HCT116 (cell line): Measurements from ENCODE around the gene CCBE1.

Experiments used
- CTCF ChIP-seq, 3 experiments: fragments of 200-600 bp in 1 of 3; sonication (generic) in 1 of 3; IDR thresholded peaks in 2 of 3; conservative IDR thresholded peaks in 1 of 3; 2 replicates each; pipeline ENCODE4 v1.5.1; 2012 to 2017; ENCODE audit warnings: low read depth in 2 of 3, low read length in 2 of 3, antibody characterized with exemption in 1 of 3, borderline replicate concordance in 1 of 3, control low read depth in 1 of 3, mild to moderate bottlenecking in 1 of 3, mixed read lengths in 1 of 3, mixed run types in 1 of 3, moderate library complexity in 1 of 3; ENCODE audit not compliant: insufficient read depth in 1 of 3
- EZH2 ChIP-seq: fragments of 200-600 bp; sonication (generic); IDR thresholded peaks from 2 replicates; pipeline ENCODE4 v1.6.1; 2017; ENCODE audit warnings: antibody characterized with exemption, mixed run types
- POLR2A ChIP-seq: IDR thresholded peaks from 2 replicates; pipeline ENCODE4 v1.7.0; 2011; ENCODE audit warnings: borderline replicate concordance; ENCODE audit not compliant: insufficient read depth, insufficient read length; ENCODE audit errors: extremely low read depth
- POLR2AphosphoS5 ChIP-seq: IDR thresholded peaks from 2 replicates; pipeline ENCODE4 v1.6.1; 2011; ENCODE audit warnings: mild to moderate bottlenecking, low read depth, low read length, moderate library complexity
- RAD21 ChIP-seq: IDR thresholded peaks from 2 replicates; pipeline ENCODE4 v1.6.1; 2012; ENCODE audit warnings: low read depth, mild to moderate bottlenecking
- REST ChIP-seq: IDR thresholded peaks from 2 replicates; pipeline ENCODE4 v1.6.1; 2012; ENCODE audit warnings: low read depth
- SP1 ChIP-seq: IDR thresholded peaks from 2 replicates; pipeline ENCODE4 v1.6.1; 2012; ENCODE audit warnings: low read depth
- TCF7L2 ChIP-seq: IDR thresholded peaks from 2 replicates; pipeline ENCODE4 v1.7.0; 2011; ENCODE audit warnings: borderline replicate concordance, inconsistent platforms; ENCODE audit not compliant: insufficient read depth, insufficient read length; ENCODE audit errors: extremely low read depth
- ZBTB33 ChIP-seq: IDR thresholded peaks from 2 replicates; pipeline ENCODE4 v1.6.1; 2011; ENCODE audit warnings: mild to moderate bottlenecking, low read length, moderate library complexity; ENCODE audit not compliant: insufficient replicate concordance; ENCODE audit errors: extremely low read depth
- ZNF274 ChIP-seq: fragments of 200-500 bp; sonication (Bioruptor generic); IDR thresholded peaks from 2 replicates; pipeline ENCODE4 v1.6.1; 2014; ENCODE audit warnings: mild to moderate bottlenecking, low read depth, low read length, inconsistent platforms

GRCh38 chr18:59446012-59446411 lies 251.2 kb downstream of the CCBE1 start:
- TF ChIP-seq POLR2A (no peak), POLR2AphosphoS5 (no peak), ZBTB33 (no peak), RAD21 (no peak), EZH2 (no peak), CTCF (IDR thresholded peaks at IDR 0.05 in 2 of 3, conservative IDR thresholded peaks at IDR 0.05 in 1 of 3; ENCODE audit: borderline replicate concordance in 1 of 3, insufficient read depth in 1 of 3, low read depth in 2 of 3, low read length in 2 of 3) (no peak), SP1 (no peak), REST (peak; percentile 54), TCF7L2 (no peak), ZNF274 (no peak)
